NCI-H774 (cell line): ENCODE results near the gene SUSD3.
"Not testable (repeated sequence)": the region's sequence is repeated elsewhere in the genome, so short reads cannot be mapped to it uniquely, and the experiment has no call there.

Source experiments
- DNase-seq: peaks from one replicate; lab custom pipeline; 2025; lab: John Stamatoyannopoulos, UW

The SUSD3 gene

DNA sequence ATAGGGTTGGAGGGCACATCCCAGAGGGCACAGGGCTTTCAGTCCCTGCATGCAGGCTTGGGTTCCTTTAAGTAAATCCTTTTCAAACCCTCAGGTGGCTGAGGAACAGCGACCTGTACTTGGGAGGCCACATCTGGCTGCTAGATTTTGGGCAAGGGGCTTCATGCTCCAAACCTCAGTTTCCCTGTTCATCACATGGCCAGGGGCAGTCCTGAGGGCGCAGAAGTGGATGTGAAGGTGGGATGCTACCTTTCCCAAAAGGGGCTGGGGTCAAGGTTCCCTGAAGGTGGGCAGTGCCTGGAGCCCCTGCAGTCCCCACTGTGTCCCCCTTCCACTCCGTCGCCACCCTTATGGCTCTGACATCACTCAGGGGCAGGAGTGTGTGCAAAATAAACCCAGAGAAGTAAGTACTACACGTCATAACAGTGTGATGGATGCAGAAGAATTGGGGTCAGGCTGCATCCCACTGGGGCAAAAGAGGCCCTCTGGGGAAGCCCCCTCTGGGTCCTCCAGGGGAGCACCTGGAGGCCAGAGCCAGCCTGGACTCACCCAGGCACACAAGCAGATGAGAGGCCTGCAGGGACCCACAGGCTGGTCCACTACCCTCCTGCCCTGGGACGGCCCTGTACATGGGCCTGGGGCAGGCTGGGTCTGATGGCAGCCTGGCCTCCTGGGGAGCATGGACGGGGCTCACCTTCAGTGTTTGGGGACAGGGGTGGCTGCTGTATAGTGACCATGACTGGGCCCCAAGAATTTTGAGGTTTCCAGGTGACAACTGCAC is 35.6 kb downstream of the SUSD3 start:
- no peak for DNase-seq

DNA sequence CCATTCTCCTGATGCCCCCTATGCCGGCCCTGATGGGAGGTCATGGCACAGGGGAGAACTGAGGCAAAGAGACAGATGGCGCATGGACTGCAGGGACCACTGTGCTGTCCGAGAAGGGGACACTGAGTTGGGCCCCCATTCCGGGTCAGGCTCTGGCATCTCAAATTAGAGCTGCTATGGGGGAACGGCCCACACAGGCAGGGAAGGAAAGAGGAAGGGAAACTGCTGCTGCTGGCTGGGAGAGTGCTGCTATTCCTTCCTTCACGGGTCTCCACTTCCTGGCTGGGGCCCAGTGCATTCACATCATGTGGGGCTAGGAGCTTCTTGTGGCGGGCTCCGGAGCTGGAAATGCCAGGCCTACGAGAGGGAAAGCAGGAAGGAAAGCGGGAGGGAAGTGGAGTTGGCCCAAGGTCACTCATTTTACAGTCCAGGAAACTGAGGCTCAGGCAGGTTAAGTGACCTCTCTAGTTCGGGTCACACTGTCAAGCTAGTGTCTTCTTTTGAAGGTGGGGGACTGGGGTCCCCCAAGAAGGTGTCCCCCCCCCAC is 36.2 kb downstream of the SUSD3 start:
- DNase-seq, result no peak

GRCh38 chr9:93095205-93096130 is 37.0 kb downstream of the SUSD3 start:
- peak; percentile 99 for DNase-seq

DNA sequence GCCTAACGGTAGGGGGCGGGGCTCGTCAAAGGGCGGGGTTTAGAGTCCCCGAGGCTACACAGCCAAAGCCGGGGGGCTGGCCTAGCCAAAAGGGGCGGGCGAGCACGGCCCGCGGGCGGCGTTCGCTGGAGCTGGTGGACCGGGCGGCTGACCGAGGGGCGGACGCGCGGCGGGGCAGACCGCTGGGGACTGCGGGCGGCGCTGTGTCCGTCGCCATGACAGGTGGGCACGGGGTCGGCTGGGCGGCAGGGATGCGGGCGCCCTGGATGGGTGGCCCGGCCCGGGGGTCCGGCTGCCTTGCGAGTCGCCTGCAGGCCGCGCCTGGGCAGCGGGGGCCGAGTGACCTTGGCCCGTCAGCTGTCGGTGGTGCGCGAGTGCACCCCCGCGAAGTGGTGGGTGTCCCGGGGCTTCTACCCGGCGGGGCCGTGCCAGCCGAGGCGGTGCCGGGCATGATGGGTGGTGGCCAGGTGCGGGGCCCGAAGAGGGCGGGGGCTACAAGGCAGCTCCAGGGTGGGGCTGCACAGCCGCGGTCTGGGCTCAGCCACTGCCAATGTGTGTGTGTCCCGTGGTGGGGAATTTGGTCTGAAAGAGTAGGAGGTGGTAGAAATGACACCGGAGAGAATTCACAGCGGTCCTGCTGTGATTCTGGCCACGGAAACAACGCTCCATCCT is 37.8 kb downstream of the SUSD3 start, which contains the start of gene CARD19:
Gene CARD19 (plus strand): TSS at position 87 of the 672 bp plus-strand sequence. CDS start 129 bp downstream, at position 216.
- peak; percentile 25 for DNase-seq

DNA sequence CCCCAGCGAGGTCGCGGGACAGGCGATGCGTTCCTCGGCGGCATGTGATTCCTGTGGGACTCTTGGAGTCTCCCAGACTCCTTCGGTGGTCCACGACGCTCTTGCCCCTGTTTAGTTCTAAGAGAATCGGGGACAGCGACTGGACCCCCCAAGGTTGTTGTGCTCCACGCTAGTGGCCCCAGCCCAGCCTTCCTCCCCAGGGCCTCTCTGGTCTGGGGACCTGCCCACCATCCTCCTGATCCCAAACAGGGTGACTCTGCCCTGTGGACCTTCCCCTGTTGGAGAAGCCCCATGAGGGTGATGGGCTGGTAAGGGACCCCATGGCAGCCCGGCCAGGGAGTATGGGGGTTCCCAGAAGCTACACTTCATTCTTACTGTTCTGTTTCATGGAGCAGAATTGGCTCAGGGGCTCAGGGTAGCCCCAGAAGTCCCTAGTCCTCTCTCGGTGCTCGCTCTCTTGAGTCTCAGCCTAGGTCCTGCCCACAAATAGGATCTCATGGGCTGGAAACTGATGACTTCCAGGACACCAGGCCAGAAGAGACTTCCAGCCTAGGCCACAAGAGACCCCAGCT is 38.4 kb downstream of the SUSD3 start:
- no peak for DNase-seq

DNA sequence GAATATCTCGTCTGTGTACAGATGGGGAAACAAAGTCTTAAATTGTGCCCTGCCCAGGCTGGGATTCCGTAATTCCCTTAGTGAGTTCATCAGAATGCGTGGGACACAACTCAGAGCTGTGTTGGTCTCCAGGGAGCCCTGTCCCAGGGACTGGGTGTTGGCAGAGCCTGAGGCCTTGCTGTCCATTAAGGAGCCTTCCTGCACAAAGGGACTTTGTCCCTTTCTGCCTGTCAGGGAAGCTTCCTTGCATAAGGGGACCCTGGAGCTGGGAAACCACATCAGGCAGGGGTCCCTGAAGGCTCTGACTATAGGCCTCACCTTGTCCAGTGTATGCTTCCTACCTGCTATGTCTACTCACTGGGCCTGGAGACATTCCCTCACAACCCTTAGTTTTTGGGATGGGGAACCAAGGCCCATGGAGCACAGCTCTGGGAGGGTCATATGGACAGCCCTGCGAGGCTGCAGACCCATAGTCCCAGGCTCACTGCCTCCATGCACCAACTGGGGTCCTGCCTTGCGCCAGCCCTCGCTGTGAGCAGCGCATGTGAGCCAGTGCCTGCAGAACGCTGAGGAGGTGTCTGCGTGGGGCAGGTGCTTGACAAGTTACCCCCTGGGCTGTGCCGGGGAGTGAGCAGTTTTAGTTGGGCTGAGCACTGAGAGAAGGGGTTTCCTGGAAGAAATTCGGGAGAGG is 39.2 kb downstream of the SUSD3 start:
- DNase-seq, result no peak

DNA sequence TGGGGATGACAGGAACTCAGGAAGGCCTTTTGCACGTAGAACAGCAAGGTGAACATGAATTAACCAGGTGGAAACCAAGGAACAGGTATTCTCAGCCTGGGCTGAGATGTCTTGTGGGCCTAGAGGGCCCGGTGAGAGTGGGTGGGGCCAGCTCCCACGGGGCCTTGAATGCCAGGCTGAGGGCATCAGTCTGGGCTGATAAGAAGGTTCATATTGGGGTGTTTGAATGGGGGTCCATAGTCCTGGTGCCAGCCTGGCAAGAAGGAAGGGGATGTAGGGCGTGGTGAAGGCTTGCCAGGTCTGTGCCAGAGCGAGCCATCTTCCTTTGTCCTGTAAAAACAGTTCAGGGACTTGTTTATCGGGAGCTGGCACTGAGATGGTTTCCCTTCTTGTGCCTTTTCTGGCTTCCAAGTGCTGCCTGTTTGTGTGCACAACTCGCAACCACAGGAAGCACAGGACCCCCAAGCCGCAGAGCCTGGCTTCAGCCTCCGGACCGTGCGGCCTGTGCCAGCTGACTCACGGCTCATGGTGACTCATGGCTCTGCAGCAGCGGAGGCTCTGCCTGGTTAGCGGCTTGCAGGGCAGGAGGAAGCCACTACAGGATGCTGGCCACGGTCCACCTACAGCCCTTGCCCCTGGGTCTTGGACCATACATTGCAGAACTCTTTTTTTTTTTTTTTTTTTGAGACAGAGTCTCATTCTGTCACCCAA is 39.9 kb downstream of the SUSD3 start:
- no peak for DNase-seq

DNA sequence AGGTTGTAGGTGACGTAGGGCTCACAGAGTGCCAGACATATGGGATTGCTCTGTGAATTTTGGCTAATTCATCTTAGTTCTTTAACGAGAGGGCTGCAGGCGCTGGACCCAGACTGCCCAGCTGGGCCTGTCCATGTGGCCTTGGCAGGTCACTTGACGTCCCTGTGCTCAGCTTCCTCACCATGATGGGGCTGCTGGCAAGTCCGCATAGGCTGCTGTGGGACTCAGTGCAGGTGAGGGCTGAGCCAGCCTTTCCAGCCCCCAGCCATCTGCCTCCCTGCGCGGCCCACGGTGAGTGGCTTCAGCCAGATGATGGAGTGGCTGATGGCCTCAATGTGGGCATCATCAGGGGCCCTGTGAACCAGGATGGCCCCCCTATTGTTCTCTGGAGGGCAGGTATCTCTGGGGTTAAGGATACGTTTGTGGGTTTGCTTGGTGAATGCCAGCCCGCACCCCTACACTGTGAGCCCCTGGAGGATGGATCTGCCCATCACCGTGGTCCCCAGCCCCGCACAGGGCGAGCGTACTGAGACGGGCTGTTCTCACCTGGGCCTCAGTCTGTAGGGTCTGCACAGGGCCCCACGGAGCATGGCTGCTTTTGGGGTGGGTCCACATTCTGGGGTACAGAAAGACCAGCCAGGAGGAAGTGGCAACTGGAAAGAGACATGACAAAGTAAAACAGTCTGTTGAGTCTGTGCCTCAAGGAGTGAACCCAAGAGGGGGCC is 41.2 kb downstream of the SUSD3 start:
- DNase-seq, result no peak

DNA sequence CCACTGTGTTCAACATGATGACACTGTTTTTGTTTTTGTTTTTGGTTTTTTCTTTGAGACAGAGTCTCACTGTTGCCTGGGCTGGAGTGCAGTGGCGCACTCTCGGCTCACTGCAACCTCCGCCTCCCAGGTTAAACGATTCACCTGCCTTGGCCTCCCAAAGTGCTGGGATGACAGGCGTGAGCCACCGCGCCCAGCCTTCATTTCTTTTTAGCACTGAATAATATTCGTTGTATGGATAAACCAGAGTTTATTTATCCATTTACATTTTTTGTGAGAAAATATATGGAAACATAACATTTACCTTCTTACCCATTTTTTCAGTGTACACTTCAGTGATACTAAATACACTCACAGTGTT is 41.8 kb downstream of the SUSD3 start:
- DNase-seq, result no peak

DNA sequence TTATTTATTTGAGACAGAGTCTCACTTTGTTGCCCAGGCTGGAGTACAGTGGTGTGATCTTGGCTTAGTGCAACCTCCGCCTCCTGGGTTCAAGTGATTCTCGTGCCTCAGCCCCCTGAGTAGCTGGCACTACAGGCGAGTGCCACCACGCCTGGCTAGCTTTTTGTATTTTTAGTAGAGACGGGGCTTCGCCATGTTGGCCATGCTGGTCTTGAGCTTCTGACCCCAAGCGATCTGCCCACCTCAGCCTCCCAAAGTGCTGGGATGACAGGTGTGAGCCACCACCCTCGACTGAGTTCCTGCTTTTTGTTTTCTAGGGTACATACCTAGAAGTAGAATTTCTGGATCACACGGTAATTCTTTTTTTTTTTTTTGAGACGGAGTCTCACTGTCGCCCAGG is 42.6 kb downstream of the SUSD3 start:
- DNase-seq, result not testable (repeated sequence)

- no peak for DNase-seq
Measured at GRCh38 chr9:93105620-93106019, 47.1 kb downstream of the SUSD3 start.

DNA sequence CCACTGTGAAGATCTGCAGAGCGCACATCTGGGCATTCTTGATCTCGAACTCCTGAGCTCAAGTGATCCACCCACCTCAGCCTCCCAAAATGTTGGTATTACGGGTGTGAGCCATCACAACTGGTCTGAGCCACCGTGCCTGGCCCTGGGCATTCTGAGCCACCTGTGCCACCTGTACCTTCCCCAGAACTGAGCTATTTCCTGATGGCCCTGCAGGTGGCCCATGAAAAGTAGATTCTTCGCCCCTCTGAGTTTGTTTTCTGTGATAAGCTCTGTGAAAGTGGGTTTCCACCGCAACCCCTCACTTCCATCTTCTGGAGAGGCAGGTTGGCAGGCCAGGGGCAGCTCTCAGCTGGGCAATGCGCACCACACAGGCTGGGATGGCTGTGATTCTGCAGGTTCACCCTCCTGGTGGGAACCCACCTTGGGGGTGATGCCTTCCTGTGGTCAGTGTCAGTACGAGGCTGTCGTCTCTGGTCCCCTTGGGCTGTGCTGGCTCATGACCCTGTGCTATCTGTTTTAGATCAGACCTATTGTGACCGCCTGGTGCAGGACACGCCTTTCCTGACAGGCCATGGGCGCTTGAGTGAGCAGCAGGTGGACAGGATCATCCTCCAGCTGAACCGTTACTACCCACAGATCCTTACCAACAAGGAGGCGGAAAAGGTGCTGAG is 48.8 kb downstream of the SUSD3 start:
- DNase-seq, result no peak

DNA sequence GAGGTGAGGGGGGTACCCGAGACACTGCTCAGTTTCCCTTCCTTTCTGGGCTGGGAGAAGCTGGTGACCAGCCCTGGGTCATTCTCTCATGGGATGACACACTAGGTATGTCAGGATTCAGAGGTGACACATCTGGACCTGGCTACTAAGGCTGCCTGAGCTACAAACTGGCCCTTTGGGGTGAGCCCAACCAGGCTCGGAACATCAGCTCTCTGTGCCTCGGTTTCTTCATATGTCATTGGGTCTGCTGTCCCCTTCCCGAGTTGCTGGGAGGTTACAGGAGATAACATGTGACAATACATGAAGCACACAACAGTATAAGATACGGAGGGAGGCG is 49.3 kb downstream of the SUSD3 start:
- DNase-seq, result no peak

DNA sequence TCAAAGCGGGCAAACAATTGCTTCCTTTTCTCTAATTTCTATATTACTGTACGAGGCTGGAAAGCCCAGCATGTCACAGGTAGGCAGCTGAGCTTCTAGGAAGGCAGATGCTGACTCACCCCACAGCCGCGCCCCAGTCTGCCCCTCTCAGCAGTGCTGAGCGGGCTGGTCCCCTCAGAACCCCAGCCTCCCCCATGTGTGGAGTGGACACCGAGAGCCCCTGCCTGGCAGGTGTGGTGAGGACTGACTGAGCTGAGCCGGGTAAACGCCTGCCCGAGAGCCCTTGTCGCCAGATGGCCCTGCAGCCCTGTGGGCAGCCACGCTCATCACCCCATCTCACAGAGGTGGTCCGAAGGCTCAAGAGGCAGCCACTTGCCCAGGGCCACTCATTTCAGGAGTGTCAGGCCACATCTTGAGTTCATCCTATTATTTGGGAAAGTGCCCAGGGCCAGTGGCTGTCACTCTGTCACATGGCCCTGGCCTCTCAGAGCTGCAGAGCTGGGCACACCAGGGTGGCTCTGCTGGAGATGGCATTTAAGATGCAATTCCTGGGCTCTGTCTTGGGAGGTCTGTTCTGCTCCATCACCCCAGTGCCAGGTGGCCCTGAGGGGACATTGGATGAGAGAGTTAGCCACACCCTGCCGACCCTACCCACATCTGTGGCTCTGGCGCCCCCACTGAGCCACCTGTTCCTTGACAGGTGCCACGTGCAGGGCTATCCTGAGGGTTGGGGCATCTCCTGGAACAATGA is 50.0 kb downstream of the SUSD3 start:
- no peak for DNase-seq

DNA sequence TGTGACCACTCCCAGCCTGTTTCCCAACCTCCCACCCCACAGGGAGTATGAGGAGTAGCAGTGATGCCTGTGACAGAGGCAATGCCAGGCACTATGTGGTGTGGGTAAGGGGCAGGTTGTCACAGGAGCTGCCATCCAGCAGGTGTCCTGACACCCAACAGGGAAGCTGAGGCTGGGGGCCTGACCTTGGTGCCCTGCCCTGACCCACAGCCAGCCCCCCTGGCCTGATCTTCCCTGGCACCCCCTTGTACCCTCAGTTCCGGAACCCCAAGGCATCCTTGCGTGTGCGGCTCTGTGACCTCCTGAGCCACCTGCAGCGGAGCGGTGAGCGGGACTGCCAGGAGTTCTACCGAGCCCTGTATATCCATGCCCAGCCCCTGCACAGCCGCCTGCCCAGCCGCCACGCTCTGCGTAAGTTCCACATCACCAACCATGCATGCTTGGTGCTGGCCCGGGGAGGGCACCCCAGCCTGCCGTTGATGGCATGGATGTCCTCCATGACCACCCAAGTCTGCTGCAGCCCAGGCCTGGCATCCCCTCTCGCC is 51.9 kb downstream of the SUSD3 start:
- DNase-seq, result no peak

GRCh38 chr9:93111001-93111370 is 52.5 kb downstream of the SUSD3 start:
- no peak for DNase-seq

DNA sequence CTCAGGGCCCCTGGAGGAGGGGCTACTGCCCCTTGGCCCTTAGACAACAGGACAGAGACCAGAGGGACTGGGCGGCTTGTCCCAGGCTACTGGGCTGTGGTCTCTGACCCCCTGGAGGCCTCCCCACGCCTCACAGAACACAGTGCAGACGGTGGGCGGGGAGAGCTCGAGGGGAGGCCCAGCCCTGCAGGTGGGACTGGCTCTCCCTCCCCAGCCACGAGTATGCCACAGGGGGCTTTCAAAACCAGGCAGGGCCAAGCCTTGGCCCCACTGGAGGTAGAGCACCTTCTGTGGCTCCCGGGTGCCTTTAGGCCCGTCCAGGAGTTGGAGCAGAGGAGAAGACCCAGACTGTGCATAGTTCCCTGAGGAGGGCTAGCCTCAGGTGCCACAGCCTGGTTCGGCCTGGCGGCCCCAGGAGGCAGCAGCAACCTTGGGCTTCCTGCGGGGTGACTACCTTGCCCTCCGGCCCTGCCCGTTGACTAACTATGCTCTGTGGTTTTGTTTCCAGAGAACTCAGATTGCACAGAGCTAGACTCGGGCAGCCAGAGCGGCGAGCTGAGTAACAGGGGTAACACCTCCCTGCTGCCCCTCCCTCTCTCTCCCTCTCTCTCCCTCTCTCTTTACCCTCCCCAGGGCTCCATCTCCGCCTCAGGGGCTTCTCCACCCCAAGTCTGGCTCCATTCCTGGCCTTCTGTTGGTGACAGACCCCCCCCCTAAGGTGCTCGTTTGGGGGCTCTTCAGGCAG is 53.0 kb downstream of the SUSD3 start:
- no peak for DNase-seq
